ENCODE measurements around the gene SMARCD3. TPM values are rescaled to one million over a fixed set of nuclear protein-coding genes. Genes with fewer than 3 reads are reported as not detected.

SMARCD3 gene
- total RNA-seq, 1 donor from 2014 or later, result 8.1 TPM

GRCh38 chr7:151272877-151273276 lies 24.4 kb upstream of the SMARCD3 start:
- no peak for TF ChIP-seq CTCF (conservative IDR thresholded peaks at IDR 0.05; ENCODE audit: low read depth, low read length)
- no peak for DNase-seq (ENCODE audit: low read depth)
- H3K4me3 ChIP-seq (ENCODE audit: low read depth, low read length), result no peak overlapping the region

DNA sequence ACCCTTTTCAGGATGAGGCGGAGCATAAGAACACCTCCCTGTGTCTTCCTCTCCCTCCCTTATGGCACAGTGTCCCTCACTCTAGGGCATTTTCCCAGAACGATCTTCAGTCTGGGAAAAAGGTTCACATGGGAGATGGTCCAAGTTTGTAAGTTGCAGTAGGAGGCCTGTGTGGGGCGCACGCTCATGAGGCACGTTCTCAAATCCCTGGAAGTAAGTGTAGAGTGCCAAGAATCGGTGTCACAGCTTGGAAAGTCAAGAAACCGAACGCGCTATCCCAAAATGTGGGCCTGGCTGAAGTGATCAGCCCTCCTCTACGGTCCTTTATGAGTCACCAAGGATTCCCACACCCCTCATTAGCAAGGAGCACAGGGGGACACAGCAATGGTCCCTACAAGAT lies 23.9 kb upstream of the SMARCD3 start:
- no peak for DNase-seq (ENCODE audit: low read depth)
- no peak for TF ChIP-seq CTCF (conservative IDR thresholded peaks at IDR 0.05; ENCODE audit: low read depth, low read length)
- no peak overlapping the region for H3K4me3 ChIP-seq (ENCODE audit: low read depth, low read length)

- peak; percentile 20 for DNase-seq (ENCODE audit: low read depth)
- TF ChIP-seq CTCF (conservative IDR thresholded peaks at IDR 0.05; ENCODE audit: low read depth, low read length), result no peak
- no peak overlapping the region for H3K4me3 ChIP-seq (ENCODE audit: low read depth, low read length)
Observed at GRCh38 chr7:151271699-151272355, 23.3 kb upstream of the SMARCD3 start.

DNA sequence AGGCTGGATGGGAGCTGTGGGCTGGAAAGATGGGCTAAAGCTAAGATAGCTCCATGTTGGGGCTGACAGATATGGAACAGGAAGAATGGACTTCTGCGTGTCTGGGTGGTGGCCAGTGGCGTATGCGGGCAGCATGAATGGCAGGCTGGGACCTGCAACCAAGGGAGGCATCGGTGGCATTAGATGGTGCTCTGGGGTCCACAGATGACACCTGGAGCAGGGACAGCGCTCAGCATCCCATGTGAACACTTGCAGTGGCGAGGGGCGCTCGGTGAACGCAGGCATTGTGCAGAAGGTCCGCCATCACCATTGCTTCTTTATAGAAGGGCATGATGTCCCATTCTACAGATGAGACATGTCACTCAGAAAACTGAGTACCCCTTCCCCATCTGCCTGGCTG lies 21.0 kb upstream of the SMARCD3 start:
- no peak overlapping the region for H3K4me3 ChIP-seq (ENCODE audit: low read depth, low read length)
- no peak for TF ChIP-seq CTCF (conservative IDR thresholded peaks at IDR 0.05; ENCODE audit: low read depth, low read length)
- no peak for DNase-seq (ENCODE audit: low read depth)

- TF ChIP-seq CTCF (conservative IDR thresholded peaks at IDR 0.05; ENCODE audit: low read depth, low read length), result no peak
- H3K4me3 ChIP-seq (ENCODE audit: low read depth, low read length), result no peak overlapping the region
- DNase-seq (ENCODE audit: low read depth), result no peak
Observed at GRCh38 chr7:151265351-151265931, 16.9 kb upstream of the SMARCD3 start.

GRCh38 chr7:151264615-151265014 lies 16.1 kb upstream of the SMARCD3 start:
- no peak for DNase-seq (ENCODE audit: low read depth)
- H3K4me3 ChIP-seq (ENCODE audit: low read depth, low read length), result no peak overlapping the region
- no peak for TF ChIP-seq CTCF (conservative IDR thresholded peaks at IDR 0.05; ENCODE audit: low read depth, low read length)

- TF ChIP-seq CTCF (conservative IDR thresholded peaks at IDR 0.05; ENCODE audit: low read depth, low read length), result no peak
- H3K4me3 ChIP-seq (ENCODE audit: low read depth, low read length), result no peak overlapping the region
- no peak for DNase-seq (ENCODE audit: low read depth)
Observed at GRCh38 chr7:151261529-151261928, 13.0 kb upstream of the SMARCD3 start.

All from epithelial cell of proximal tubule (primary cell).